Left lobe of liver (tissue), 2 donors: ENCODE data around the gene DNAJC7. TPM values are rescaled to one million over a fixed set of nuclear protein-coding genes. Genes with fewer than 3 reads are reported as not detected.
A peak's percentile ranks its signal among the peaks of the same experiment; 100 is the strongest.
"Not testable (repeated sequence)": the region's sequence is repeated elsewhere in the genome, so short reads cannot be mapped to it uniquely, and the experiment has no call there.

Experiments
- ATAC-seq: fragments of 200-7000 bp; cut with Tn5 transposase; one replicate; pipeline ENCODE4 v1.9.1; 2020; ENCODE audit warnings: mild to moderate bottlenecking, moderate library complexity
- DNase-seq: peaks from one replicate; pipeline ENCODE4 v3.0.0-alpha.2; 2020; ENCODE audit warnings: low spot score
- total RNA-seq: library from RNA; stranded (reverse); gene quantifications from one replicate; pipeline ENCODE4 v1.2.1, GENCODE V29; 2021
- donor health status: DM: no; HTN: no; CAD: no; lungs with moderate emphysema.
- donor health status: DM: no; HTN: yes; CAD: no.

Gene DNAJC7
- total RNA-seq, 1 donor from 2014 or later: 33.2 TPM

DNA sequence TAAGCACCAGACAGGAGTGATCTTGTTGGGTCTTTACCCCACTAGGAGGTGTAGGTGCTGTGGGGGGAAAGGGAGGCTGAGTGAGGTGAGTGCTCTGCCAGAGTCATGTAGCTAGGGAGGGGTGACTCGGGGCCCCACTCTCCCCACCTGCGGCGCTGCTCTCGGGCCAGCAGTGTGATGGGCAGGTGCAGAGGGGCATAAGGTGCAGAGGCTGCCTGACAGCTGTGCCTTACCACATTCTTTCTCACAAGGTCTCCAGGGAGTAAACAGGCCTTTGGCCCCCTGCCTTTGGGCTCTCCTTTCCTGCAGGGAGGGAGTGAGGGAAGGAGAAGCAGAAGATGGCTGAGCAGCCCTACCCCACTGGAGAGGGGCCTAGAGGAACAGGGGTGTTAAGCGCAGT lies 55.1 kb downstream of the DNAJC7 start:
- no peak for DNase-seq
- no peak for ATAC-seq

DNA sequence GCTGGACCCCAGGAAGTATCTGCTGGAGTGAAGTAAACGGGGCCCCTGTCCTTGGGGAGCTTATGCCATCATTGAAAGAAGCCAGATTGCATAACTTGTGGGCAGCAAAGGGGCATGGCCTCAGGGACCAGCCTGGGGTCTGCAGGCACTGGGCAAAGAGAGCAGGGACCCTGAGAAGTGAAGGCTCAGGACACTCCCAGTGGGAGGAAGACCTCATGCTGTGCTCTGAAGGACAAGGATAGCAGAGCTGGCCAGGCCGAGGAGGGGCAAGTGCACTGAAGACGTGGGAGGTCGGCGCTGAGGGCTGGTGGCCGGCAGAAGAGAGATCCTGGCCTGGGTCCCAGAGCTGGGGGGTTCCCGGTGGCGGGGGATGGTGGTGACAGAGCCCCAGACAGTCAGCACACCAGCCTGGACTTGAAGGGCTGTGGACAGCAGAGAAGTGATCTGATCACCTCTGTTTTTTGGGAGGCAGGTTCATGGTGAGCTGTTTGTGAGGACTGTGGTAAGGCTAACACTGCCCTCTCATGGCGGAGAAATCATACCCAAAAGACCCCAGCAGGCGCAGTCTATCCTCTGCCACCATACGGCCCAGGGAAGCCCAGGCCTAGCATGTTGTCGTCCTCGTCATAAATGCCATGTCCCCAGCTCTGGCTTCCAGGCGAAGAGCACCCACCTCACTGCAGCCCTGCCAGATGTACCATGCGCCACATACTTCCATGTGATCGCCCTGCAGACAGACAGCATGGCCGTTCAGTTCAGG lies 57.7 kb downstream of the DNAJC7 start:
- peak; percentile 87 for ATAC-seq

DNA sequence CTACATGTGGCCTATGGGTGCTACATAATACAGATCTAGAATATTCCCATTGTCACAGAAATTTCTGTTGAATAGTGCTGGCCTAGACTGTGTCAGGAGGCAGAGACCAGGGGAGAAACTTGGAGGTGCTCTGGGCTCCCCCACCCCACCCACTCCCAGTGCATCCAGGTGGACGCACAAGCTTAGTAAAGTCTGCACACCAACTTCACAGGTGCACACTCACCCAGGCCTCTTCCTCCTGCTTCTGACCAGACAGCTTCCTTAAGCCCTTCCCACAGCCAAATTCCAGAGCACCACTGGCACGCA lies 58.3 kb downstream of the DNAJC7 start:
- DNase-seq (no peak), ATAC-seq (no peak)

More for the DNA sequence above, 57.7 kb downstream of the DNAJC7 start:
- DNase-seq: peak; percentile 62

DNA sequence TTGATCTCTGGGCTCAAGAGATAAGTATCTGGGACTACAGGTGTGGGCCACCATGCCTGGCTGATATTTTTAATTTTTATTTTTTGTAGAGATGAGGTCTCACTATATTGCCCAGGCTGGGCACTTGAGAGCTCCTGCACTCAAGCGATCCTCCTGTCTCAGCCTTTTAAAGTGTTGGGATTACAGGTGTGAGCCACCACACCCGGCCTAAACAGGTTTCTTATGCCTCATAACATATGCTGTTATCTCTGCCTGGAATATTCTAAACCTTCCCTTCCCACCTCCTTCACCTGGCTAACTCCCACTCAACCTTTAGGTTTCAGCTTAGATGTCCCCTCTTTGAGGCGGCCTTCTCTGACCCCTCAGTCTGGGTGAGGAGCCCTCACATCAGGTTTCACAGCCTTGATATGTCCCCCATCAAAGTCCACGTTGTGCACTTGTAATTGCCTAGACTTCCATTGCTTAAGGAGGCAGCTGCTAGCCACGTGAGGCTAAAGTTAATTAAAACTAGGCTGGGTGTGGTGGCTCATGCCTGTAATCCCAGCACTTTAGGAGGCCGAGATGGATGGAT lies 59.3 kb downstream of the DNAJC7 start:
- DNase-seq (no peak), ATAC-seq (no peak)

DNA sequence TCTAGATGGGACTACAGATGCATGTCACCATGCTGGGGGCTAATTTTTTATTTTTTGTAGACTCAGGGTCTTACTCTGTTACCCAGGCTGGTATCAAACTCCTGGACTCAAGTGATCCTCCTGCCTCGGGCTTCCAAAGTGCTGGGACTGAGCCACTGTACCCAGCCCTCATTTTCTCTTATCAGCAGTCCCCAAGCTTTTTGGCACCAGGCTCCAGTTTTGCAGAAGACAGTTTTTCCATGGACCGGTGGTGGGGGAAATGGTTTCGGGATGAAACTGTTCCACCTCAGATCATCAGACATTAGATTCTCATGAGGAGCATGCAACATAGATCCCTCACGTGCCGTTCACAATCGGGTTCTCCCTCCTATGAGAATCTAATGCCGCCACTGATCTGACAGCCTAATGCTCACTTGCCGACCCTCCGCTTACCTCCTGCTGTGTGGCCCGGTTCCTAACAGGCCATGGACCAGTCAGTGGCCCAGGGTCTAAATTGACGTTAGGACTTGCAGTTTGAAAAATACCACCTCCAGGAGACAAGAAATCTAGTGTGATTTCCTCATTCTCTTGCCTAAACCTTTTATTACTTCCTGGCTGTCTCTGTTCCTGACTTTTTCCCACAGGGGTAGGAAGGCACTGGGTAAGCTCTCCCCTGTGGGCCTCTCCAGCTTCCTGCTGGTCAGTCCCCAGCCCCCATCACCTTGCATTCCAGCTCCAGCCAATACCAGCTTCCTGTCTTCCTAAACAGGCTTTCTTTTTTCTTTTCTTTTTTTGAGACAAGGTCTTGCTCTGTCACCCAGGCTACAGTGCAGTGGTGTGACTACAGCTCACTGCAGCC lies 60.0 kb downstream of the DNAJC7 start:
- ATAC-seq (no peak), DNase-seq (no peak)

DNA sequence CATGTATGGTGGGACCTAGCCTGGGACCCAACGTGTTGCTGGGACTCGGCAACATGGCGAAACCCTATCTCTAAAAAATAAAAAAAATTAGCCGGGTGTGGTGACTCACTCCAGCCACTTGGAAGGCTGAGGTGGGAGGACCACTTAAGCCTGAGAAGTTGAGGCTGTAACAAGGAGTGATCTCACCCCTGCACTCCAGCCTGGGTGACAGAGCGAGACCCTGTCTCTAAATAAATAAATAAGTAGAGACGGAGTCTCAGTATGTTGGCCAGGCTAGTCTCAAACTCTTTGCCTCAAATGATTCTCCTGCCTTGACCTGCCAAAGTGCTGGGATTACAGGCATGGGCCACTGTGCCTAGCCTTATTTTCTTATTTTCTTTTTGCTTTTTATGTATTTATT lies 60.7 kb downstream of the DNAJC7 start:
- ATAC-seq (no peak), DNase-seq (no peak)

DNA sequence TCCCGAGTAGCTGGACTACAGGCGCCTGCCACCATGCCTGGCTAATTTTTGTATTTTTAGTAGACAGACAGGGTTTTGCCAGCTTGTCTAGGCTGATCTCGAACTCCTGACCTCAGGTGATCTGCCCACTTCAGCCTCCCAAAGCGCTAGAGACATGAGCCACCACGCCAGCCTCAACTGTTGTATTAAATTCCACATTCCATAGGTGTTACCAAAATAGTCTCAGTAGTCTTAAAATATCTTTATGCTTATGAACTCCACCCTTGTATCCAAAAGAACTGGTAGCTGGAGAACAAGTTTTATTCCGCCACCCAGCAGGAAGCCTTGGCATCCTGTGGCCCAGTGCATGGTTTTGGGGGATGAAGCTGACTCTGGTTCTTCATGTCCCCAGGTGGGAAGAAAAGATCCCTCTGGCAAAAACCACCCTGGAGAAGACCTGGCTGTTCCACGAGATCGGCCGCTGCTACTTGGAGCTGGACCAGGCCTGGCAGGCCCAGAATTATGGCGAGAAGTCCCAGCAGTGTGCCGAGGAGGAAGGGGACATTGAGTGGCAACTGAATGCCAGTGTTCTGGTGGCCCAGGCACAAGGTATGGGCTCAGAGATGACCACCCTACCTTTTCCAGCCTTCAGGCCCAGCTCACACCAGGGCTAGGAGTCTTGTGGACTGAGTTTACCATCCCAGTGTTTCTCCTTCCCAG lies 68.3 kb downstream of the DNAJC7 start:
- ATAC-seq (no peak), DNase-seq (no peak)

DNA sequence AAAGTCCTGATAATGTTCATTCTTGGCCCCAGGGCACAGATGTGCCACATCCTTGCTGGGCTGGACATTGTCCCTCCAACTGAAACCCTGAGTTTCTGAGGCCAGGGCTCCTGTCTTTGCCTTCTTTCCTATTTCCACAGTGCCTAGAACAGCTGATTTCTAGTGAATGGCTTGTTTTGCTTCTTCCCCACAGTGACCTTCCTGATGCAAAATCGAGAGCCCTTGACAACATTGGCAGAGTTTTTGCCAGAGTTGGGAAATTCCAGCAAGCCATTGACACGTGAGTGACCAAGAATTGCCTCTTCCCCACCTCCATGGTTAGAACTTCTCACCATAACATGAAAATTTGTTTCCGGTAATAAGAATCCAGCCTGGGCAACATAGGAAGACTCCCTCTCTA lies 72.3 kb downstream of the DNAJC7 start:
- peak; percentile 42 for ATAC-seq
- DNase-seq: no peak

DNA sequence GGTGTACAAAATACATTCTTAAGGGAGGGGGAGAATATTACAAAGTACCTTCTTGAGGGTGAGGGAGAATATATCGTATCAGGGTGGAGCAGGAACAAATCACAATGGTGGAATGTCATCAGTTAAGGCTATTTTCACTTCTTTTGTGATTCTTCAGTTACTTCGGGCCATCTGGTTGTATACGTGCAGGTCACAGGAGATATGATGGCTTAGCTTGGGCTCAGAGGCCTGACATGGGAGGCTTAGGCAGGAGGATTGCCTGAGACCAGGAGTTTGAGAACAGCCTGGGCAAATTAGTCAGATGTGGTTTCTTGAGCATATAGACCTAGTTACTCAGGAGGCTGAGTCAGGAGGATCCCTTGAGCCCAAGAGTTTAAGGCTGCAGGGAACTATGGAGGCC lies 73.7 kb downstream of the DNAJC7 start:
- no peak for DNase-seq

DNA sequence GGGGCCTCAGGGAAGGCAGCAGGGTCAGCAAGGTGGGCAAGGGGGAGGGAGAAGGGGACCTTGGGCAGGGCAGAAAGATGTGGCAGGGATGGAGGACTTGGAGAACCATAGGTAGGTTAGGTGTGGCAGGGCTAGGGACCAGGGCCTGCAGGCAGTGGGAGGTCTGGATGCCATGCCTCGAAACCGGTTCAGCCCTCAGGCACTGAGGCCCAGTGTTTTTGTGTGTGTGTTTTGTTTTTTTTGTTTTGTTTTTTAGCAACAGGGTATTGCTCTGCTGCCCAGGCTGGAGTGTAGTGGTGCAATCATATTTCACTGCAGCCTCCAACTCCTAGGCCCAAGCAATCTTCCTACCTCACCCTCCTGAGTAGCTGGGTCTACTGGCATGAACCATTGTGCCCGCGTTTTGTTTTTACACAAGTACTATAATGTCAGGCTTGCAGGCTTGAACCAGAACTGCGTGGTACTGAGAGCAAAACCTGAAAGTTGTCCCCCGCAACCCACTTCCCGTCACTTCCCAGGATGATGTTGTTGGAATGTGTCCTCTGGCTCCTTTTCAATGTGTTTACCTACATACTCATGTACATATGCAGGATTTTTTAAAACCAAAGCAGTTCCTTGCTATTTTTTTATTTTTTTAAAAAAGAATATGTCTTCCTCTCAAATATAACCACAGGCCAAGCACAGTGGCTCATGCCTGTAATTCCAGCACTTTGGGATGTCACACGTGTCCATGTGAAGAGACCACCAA lies 74.4 kb downstream of the DNAJC7 start:
- ATAC-seq (no peak), DNase-seq (no peak)

More for the DNA sequence above, 73.7 kb downstream of the DNAJC7 start:
- no peak for ATAC-seq

DNA sequence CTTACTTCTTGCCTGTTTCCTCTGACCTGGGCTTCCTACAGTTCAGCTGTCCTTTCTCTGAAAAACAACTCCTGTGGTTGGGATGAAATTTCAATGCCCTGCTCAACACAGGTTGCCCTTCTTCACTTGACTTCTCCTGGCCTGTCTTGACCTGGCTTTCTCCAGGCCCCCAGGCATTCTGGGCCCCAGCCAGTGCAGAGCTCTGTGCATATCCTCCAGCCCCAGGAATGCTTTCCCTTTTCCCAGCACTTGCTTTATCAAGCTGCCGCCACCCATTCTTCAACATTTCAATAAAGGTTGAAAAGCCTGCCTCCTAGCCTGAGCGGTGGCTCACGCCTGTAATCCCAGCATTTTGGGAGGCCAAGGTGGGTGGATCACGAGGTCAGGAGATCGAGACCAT lies 76.1 kb downstream of the DNAJC7 start:
- DNase-seq (no peak), ATAC-seq (no peak)

DNA sequence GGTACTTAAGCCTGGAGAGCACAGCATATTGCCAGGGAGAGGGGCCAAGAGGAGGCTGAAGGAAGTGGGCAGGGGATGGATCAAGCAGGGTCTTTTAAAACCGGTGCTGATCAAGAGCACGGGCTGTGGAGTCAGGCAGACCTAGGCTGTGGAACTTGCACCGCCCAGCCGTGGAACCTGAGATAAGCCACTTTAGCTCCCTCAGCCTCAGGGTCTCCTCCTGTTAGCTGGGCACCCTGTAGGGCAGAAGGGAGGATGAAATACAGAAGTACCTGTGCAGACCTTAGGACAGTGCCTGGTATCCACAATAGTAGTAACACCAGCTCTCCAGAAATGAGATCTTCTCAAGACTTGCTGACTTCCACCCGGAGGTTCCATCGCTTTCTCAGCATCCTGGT lies 77.5 kb downstream of the DNAJC7 start:
- no peak for DNase-seq
- ATAC-seq: no peak

DNA sequence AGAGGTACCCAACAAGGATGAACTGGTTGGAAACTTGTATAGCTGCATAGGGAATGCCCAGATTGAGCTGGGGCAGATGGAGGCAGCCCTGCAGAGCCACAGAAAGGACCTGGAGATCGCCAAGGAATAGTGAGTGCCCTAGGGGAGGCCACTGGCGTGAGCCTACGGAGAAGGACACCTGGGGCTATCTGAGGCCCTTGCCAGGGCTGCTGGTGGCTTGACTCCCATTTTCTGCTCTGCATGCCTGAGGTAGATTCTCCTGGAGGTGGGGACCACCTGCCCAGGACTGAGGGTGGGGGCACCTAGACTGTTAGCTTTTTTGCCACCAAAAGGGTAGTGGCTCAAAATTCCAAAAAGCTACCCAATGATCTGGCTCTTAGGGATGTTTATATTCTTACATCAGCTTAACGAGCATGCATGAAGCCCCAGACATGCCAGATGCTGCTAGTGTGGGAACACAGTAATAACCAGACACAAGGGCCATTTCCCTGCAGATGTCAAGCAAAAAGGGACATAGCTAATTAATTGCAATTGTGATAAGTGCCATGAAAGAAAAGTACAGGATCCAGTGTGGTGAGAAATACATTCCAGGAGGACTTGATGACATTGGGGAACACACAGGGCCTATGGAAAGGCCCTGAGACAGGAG lies 78.1 kb downstream of the DNAJC7 start:
- ATAC-seq: no peak

DNA sequence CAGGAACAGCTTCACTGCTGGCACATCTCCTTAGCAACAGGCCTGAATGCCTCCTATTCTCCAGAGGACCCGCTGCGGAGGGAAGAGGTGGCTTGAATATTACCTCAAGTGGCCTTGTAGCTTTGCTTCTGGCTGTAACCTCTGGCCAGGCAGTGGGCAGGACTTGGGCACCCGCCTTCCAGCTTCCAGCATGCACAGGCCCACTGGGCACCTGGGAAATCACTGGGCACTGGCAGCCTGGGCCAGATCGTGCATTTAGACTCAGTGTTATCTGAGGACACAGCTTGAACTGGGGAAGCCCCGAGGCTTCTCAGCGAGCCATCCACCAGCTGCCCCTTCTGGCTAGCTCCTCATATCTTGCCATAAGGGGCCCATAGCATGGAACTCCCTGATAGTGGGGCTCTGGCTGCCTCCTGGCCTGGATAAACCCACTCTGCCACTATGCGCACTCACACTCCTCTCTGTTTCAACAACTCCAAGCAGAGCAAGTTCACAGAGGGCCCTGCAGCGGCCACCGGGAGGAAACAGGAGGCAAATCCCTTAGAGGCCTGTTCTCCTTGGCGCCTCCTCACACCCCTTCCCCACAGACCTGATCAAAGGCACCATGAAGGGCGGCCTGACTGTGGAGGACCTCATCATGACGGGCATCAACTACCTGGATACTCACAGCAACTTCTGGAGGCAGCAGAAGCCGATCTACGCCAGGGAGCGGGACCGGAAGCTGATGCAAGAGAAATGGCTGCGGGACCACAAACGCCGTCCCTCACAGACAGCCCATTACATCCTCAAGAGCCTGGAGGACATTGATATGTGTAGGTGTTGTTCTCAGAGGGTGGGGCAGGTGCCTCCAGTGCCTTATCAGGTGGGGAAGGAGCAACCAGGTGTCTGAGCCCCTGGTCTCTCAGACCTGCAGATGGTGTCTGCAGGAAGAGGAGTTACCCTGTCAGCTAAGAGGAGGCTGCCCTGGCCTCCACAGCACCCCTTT lies 79.0 kb downstream of the DNAJC7 start:
- ATAC-seq (peak; percentile 93), DNase-seq (peak; percentile 91)

More for the DNA sequence above, 78.1 kb downstream of the DNAJC7 start:
- DNase-seq: no peak

DNA sequence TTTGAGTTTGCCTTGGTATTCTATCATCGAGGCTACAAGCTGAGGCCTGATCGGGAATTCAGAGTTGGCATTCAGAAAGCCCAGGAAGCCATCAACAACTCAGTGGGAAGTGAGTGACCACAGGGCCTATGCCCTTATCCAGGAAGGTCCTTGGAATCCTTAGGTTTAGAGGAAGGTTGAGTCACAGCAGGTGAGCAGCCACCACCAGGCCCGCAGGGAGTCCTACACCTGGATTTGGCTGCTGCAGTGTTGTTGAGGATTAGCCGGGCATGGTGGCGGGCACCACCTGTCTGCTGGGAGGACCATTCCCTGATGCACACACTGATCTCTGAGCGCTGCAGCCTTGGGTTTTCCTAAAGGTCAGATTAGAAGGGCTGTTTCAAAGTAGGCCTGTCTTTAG lies 81.6 kb downstream of the DNAJC7 start:
- no peak for DNase-seq
- no peak for ATAC-seq

DNA sequence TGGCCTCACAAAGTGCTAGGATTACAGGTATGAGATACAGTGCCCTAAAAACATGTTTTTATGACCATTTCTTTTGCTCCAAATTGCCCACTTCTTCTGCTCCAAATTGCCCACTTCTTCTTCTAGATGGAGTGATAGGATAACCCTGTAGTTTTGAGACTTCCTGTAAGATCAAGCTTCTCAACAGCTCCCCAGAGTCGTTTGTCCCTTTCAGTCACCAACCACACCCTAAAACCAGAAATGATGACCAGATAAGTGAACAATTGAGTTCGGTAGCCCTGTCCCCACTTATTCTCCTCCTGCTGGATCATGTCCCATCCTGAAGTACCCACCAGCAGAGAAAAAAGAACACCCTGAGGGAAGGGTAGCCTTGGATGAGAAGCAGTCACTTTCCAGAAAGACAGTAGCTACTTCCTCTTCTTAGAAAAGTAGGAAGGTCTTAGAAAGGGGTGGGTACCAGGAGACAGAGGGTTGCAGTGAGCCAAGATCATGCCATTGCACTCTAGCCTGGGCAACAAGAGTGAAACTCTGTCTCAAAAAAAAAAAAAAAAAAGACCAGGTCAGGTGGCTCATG lies 84.3 kb downstream of the DNAJC7 start:
- ATAC-seq: no peak
- no peak for DNase-seq

DNA sequence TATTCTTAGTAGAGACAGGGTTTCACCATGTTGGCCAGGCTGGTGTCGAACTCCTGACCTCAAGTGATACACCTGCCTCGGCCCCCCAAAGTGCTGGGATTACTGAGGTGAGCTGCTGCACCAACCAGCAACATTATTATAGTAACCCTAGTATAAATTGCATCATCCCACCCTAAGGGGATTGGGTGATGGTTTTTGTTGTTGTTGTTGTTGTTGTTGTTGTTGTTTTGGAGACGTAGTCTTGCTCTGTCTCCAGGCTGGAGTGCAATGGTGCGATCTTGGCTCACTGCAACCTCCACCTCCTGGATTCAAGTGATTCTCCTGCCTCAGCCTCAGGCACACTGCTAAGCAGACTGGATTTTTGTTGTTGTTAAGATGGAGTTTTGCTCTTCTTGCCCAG lies 85.5 kb downstream of the DNAJC7 start:
- ATAC-seq, DNase-seq: not testable (repeated sequence)

DNA sequence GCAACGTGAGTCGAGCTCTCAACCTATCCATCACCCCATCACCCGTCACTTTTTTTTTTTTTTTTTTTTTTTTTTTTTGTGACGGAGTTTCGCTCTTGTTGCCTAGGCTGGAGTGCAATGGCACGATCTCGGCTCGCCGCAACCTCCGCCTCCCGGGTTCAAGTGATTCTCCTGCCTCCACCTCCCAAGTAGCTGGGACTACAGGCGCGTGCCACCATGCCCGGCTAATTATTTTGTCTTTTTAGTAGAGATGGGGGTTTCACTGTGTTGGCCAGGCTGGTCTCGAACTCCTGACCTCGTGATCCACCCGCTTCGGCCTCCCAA lies 86.4 kb downstream of the DNAJC7 start:
- not testable (repeated sequence) for DNase-seq, ATAC-seq
